Midbrain (tissue), 1 donor: ENCODE results near the gene WNT9A.

Source experiments
- DNase-seq: peaks from one replicate; lab custom pipeline; 2025; lab: John Stamatoyannopoulos, UW

WNT9A gene

GRCh38 chr1:227954163-227954850 is 6.6 kb upstream of the WNT9A start:
- DNase-seq: no peak

- DNase-seq: no peak
Observed at GRCh38 chr1:227953022-227953412, 5.3 kb upstream of the WNT9A start.

GRCh38 chr1:227952374-227953021 is 4.8 kb upstream of the WNT9A start:
- DNase-seq: no peak

GRCh38 chr1:227951624-227952373 is 4.1 kb upstream of the WNT9A start:
- no peak for DNase-seq

- DNase-seq: no peak
Observed at GRCh38 chr1:227950735-227951346, 3.1 kb upstream of the WNT9A start.

GRCh38 chr1:227949954-227950734 is 2.4 kb upstream of the WNT9A start:
- DNase-seq: no peak

GRCh38 chr1:227949341-227949921 is 1.7 kb upstream of the WNT9A start:
- DNase-seq: no peak

- DNase-seq: no peak
Observed at GRCh38 chr1:227948493-227949260, 945 bp upstream of the WNT9A start.

- no peak for DNase-seq
Observed at GRCh38 chr1:227947386-227947675, 401 bp downstream of the WNT9A start.

GRCh38 chr1:227946624-227947385 is 927 bp downstream of the WNT9A start:
- DNase-seq: peak; percentile 69

- no peak for DNase-seq
Observed at GRCh38 chr1:227945891-227946623, 1.7 kb downstream of the WNT9A start.

GRCh38 chr1:227944931-227945890 is 2.5 kb downstream of the WNT9A start:
- DNase-seq: no peak

- DNase-seq: peak; percentile 3
Observed at GRCh38 chr1:227944090-227944930, 3.4 kb downstream of the WNT9A start.

GRCh38 chr1:227943381-227944089 is 4.2 kb downstream of the WNT9A start:
- DNase-seq: no peak

- no peak for DNase-seq
Observed at GRCh38 chr1:227942716-227943261, 4.9 kb downstream of the WNT9A start.

- DNase-seq: no peak
Observed at GRCh38 chr1:227942021-227942715, 5.6 kb downstream of the WNT9A start.
